Ishikawa (cell line): Measurements from ENCODE around the gene AGPAT3.

Experiments
- CEBPB ChIP-seq: IDR thresholded peaks from 2 replicates; pipeline ENCODE4 v1.6.1; 2012
- CREB1 ChIP-seq: IDR thresholded peaks from 2 replicates; pipeline ENCODE4 v1.6.1; 2012; ENCODE audit warnings: low read depth
- EGR1 ChIP-seq: IDR thresholded peaks from 2 replicates; pipeline ENCODE4 v1.6.1; 2012
- EP300 ChIP-seq: IDR thresholded peaks from 2 replicates; pipeline ENCODE4 v1.6.1; 2012; ENCODE audit warnings: borderline replicate concordance
- FOXM1 ChIP-seq: IDR thresholded peaks from 2 replicates; pipeline ENCODE4 v1.6.1; 2012; ENCODE audit warnings: low read depth, borderline replicate concordance
- NFIC ChIP-seq: IDR thresholded peaks from 2 replicates; pipeline ENCODE4 v1.6.1; 2012
- RAD21 ChIP-seq: IDR thresholded peaks from 2 replicates; pipeline ENCODE4 v1.6.1; 2012; ENCODE audit warnings: low read depth
- TAF1 ChIP-seq: IDR thresholded peaks from 2 replicates; pipeline ENCODE4 v1.6.1; 2012; ENCODE audit warnings: low read depth, mild to moderate bottlenecking
- TCF12 ChIP-seq: IDR thresholded peaks from 2 replicates; pipeline ENCODE4 v1.6.1; 2012; ENCODE audit warnings: low read depth
- TEAD4 ChIP-seq: IDR thresholded peaks from 2 replicates; pipeline ENCODE4 v1.6.1; 2012
- YY1 ChIP-seq: IDR thresholded peaks from 2 replicates; pipeline ENCODE4 v1.6.1; 2012; ENCODE audit warnings: low read depth
- ZBTB7A ChIP-seq: IDR thresholded peaks from 2 replicates; pipeline ENCODE4 v1.6.1; 2012; ENCODE audit warnings: low read depth
- TF ChIP-seq, protein P1 (sequence below): IDR thresholded peaks from 2 replicates; pipeline ENCODE4 v1.6.1; 2012
- TF ChIP-seq, protein P2 (sequence below): IDR thresholded peaks from 2 replicates; pipeline ENCODE4 v1.6.1; 2012
- TF ChIP-seq, protein P3 (sequence below): IDR thresholded peaks from 2 replicates; pipeline ENCODE4 v1.6.1; 2012; ENCODE audit warnings: low read depth, mild to moderate bottlenecking

Gene AGPAT3

DNA sequence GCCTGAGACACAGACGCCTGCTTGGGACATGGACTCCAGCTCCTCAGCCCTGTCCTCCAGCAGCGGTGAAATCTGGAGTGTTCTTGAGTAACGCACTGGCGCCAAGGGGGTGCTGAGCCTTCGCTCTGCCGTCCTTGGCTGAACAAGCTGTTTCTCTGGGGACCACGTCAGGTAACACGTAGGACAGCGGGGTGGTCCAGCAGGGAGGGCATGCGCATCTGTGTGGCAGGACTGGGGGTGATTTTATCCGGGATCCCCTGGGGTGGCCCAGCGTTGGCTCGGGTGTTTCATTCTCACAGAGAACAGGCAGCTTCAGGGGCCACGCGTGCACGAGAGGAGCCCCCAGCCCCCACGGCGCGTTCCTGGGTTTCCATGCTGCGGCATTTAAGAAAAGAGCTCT is 61.2 kb downstream of the AGPAT3 start:
- TF ChIP-seq FOXM1 (no peak), EP300 (no peak), RAD21 (no peak), CREB1 (no peak), TEAD4 (no peak), YY1 (no peak), TAF1 (no peak)
- TF ChIP-seq, protein P1, sequence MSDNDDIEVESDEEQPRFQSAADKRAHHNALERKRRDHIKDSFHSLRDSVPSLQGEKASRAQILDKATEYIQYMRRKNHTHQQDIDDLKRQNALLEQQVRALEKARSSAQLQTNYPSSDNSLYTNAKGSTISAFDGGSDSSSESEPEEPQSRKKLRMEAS = no peak

DNA sequence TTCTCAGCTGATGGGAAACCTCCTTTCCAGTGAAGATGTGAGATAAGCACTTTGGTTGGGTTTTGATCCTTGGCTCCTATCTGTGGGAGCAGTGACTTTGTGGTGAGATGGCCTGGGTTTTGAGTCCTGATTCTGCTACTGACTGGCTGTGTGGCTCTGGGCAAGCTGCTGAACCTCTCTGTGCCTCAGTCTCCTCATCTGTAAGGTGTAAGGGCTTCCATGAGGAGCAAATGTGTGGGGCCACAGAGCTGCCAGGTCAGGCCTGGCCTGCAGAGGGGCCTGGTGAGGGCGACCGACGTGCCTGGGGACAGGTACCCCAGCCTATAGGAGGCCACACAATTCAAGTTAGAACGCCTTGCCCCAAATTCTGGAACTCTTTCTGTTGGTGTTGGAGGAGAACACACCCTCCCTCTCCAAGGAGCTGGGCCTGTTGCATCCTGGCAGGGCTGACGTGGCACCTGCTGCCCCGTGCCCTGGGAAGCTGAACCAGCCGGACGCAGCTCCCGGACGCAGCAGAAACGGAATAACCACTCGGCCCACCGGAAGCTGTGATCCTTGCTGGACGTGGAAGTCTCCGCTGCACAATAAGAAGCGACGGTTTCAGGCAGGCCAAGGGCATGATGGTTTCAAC is 62.7 kb downstream of the AGPAT3 start:
- no peak for TF ChIP-seq CREB1
- TF ChIP-seq, protein P2, sequence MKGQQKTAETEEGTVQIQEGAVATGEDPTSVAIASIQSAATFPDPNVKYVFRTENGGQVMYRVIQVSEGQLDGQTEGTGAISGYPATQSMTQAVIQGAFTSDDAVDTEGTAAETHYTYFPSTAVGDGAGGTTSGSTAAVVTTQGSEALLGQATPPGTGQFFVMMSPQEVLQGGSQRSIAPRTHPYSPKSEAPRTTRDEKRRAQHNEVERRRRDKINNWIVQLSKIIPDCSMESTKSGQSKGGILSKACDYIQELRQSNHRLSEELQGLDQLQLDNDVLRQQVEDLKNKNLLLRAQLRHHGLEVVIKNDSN = no peak
- TF ChIP-seq, protein P1 = no peak
- TF ChIP-seq YY1 = no peak
- TF ChIP-seq ZBTB7A = no peak
- no peak for TF ChIP-seq FOXM1
- TF ChIP-seq NFIC = no peak
- no peak for TF ChIP-seq EP300

DNA sequence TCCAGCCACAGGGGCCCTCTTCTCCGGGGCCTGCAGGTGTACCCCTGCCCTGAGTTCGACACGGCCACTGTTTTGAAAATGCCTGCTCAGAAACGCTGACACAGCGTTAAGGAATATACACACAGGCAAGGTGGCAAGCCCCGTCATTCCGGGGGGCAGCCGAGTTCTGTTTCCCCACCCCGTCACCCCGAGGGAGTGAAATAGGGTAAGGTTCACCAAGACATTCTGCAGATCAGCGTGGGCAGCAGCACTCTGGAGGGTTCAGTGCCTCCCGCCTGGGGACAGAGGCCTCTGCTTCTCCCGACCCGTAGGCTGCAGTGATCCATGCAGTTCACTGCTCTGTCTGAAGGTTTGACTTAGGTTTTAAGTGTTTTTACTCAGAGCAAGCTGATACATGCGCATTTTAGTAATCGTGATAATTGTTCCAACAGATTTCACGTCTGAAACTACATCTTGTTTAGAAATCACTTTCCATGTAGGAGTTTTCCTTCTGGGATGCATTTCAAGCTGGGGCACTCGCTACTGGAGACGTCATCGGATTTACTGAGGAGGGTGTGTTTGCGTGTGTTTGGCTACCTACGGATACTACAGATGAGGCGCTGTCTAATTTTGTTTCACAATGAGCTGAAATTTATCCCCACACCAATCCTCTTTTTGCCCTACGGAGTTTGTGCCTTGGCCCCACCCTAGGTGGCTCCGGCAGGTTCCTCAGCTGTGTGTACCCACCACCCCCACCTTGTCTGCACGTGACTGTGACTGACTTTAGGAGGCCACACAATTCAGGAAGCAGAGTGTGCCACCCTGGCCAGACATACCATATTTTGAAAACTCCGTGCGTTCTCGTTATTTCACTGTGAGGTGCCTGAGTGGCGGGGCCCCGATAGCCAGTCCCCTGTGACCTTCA is 63.5 kb downstream of the AGPAT3 start:
- TF ChIP-seq YY1 = no peak
- TF ChIP-seq RAD21 = no peak
- no peak for TF ChIP-seq ZBTB7A
- no peak for TF ChIP-seq TAF1
- no peak for TF ChIP-seq CEBPB
- no peak for TF ChIP-seq EGR1
- TF ChIP-seq TCF12 = no peak
- no peak for TF ChIP-seq EP300
- no peak for TF ChIP-seq NFIC

DNA sequence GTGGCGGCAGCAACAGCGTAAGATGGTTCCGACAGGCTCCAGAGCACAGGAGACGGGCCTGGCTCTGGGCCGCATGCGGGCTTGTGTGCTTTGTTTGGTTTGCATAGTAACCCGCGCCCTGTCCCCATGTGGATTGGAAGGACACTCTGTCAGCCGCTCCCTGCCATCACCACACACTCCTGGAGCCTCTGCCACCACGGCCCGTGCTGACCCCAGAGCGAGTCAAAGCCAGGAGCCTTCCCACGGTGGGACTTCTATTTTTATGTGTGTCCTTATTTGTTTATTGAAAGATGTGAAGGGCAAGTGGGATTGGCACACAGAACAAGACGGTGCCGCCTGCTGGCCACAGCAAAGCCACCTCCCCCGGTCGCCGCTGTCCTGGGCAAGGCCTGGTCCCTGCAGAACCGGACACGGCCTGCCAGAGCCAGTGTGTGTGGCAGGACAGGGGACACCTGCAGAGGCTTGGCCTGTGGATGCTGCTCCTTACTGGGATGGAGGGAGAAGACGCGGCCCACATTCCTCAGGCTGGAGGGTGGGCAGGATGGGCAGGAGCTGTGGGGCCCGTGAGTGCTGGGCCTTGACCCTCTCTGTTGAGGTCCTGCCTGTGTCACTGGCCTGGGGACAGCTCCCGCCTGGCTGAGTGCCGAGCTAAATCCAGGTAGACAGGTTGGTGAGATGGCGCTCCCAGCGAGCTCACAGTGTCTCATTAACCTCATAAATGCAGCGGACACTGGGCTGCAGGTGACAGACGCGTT is 64.4 kb downstream of the AGPAT3 start:
- TF ChIP-seq EP300 (no peak), TEAD4 (no peak), TCF12 (no peak), CREB1 (no peak), CEBPB (no peak), TAF1 (no peak), NFIC (no peak), YY1 (no peak), ZBTB7A (no peak), EGR1 (no peak), RAD21 (no peak), FOXM1 (no peak)
- TF ChIP-seq, protein P3, sequence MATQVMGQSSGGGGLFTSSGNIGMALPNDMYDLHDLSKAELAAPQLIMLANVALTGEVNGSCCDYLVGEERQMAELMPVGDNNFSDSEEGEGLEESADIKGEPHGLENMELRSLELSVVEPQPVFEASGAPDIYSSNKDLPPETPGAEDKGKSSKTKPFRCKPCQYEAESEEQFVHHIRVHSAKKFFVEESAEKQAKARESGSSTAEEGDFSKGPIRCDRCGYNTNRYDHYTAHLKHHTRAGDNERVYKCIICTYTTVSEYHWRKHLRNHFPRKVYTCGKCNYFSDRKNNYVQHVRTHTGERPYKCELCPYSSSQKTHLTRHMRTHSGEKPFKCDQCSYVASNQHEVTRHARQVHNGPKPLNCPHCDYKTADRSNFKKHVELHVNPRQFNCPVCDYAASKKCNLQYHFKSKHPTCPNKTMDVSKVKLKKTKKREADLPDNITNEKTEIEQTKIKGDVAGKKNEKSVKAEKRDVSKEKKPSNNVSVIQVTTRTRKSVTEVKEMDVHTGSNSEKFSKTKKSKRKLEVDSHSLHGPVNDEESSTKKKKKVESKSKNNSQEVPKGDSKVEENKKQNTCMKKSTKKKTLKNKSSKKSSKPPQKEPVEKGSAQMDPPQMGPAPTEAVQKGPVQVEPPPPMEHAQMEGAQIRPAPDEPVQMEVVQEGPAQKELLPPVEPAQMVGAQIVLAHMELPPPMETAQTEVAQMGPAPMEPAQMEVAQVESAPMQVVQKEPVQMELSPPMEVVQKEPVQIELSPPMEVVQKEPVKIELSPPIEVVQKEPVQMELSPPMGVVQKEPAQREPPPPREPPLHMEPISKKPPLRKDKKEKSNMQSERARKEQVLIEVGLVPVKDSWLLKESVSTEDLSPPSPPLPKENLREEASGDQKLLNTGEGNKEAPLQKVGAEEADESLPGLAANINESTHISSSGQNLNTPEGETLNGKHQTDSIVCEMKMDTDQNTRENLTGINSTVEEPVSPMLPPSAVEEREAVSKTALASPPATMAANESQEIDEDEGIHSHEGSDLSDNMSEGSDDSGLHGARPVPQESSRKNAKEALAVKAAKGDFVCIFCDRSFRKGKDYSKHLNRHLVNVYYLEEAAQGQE = no peak
- TF ChIP-seq, protein P1 = no peak
- TF ChIP-seq, protein P2 = no peak

DNA sequence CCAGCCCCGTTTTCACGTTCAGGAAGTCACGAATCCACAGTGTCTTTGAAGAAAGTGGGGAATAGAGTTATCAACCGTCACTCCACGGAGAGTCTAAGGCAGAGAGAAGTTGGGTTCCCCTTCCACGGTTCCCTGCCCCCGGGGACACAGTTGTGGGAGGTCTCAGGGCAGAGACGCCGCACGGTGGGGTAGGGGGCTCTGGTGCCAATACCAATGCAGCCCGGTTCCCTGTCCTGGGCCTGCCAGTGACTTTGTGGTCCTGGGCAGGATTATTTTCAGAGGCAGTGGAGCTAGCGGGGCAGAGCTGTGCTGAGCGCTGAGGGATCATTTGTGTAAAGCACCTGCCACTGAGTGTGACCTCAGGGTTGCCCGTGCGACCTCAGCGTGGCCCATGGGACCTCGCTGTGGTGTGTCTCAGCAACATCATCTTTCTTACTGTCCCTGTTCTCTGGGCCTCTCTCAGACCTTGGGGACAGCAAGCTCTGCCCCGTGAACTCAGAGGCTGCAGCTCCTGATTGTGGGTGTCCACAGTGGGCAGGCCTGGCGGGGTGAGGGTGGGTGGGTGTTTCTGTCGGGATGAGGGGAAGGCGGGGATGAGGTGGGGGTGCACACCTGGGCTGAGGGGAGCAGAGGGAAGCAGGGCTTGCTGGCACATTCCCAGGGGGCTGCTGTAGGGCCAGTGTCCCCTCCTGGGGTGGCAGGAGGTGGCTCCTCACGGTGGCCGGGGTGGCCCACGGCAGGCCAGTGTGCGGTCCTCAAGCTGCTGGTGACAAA is 65.2 kb downstream of the AGPAT3 start:
- no peak for TF ChIP-seq TEAD4
- no peak for TF ChIP-seq TCF12
- no peak for TF ChIP-seq RAD21
- TF ChIP-seq FOXM1 = no peak
- no peak for TF ChIP-seq EP300
- no peak for TF ChIP-seq CEBPB

DNA sequence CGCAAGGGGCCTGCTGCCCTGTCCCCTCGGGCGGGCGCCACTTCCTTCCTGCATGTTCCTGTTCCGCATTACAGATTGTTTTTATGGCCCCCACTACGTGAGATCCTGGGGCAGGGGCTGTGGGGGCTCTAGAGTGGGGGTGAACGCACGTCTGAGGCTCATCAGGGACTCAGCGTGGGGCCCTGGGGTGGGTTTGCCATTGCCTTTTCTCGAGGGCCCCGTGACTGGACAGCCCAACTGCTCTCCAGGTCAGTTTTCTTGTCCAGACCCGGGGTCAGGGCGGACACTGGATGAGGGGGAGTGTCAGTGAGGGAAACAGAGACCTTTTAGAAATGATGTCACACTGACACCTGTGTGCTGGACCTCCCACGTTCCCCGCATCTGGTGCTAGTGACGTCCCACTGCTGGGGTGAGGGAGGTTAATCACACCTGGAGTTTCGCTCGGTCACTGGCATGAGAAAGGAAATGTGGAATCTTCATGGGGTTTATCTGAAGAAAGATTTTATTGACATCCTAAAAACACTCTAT is 65.9 kb downstream of the AGPAT3 start:
- TF ChIP-seq CEBPB = no peak
- no peak for TF ChIP-seq EP300
- no peak for TF ChIP-seq RAD21
- TF ChIP-seq TEAD4 = no peak
- no peak for TF ChIP-seq CREB1
- TF ChIP-seq ZBTB7A = no peak
- TF ChIP-seq, protein P2 = no peak
- no peak for TF ChIP-seq NFIC
- no peak for TF ChIP-seq TAF1
- no peak for TF ChIP-seq EGR1
- TF ChIP-seq TCF12 = no peak
- no peak for TF ChIP-seq YY1
- TF ChIP-seq FOXM1 = no peak
